MG63 (cell line): ENCODE results near the gene KCNK6. TPM values are rescaled to one million over a fixed set of nuclear protein-coding genes. Genes with fewer than 3 reads are reported as not detected.

ENCODE experiments used
- DNase-seq: peaks from one replicate; pipeline ENCODE4 v3.0.0-alpha.2; 2020
- H3K27me3 ChIP-seq: fragments of 250-450 bp; sonication (Bioruptor Pico); 2 replicates; pipeline ENCODE4 v1.5.1; 2020; ENCODE audit warnings: mild to moderate bottlenecking, moderate library complexity
- H3K36me3 ChIP-seq: fragments of 250-450 bp; sonication (Bioruptor Pico); 2 replicates; pipeline ENCODE4 v1.5.1; 2020; ENCODE audit warnings: mild to moderate bottlenecking, moderate library complexity
- H3K4me3 ChIP-seq: fragments of 250-450 bp; sonication (Bioruptor Pico); 2 replicates; pipeline ENCODE4 v1.5.1; 2020; ENCODE audit warnings: mild to moderate bottlenecking, moderate library complexity
- H3K9me3 ChIP-seq: fragments of 250-450 bp; sonication (Bioruptor Pico); 2 replicates; pipeline ENCODE4 v1.5.1; 2020; ENCODE audit warnings: mild to moderate bottlenecking, moderate library complexity
- total RNA-seq: library from RNA; depleted of rRNA; stranded (reverse); fragments of >200 nt; shearing (Covaris generic); gene quantifications from 2 replicates; pipeline ENCODE4 v1.2.3, GENCODE V29; 2014; ENCODE audit warnings: low replicate concordance

The KCNK6 gene
- total RNA-seq, 1 experiment from 2014 or later: 6.6 TPM

DNA sequence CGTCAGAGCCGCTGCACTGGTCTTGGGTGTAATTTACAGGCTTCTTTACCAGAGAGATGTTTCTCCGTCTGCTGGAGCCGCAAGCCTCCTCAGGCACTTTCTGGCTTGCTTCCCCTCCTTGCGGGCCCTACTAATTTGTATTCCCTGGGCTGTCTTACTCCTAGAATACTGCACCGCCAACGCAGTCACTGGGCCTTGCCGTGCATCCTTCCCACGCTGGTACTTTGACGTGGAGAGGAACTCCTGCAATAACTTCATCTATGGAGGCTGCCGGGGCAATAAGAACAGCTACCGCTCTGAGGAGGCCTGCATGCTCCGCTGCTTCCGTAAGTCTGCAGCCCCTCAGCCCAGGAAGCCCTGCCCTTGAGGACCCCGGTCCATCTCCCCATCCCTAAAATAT is 29.7 kb upstream of the KCNK6 start:
- no peaks in the 10 kb centered on the region for H3K9me3 ChIP-seq
- no peaks in the 10 kb centered on the region for H3K36me3 ChIP-seq
- no peak for DNase-seq
- H3K4me3 ChIP-seq: no peak overlapping the region
- no peaks in the 10 kb centered on the region for H3K27me3 ChIP-seq

GRCh38 chr19:38290631-38291147 is 29.0 kb upstream of the KCNK6 start:
- Histone ChIP-seq H3K9me3 (no peaks in the 10 kb centered on the region), H3K36me3 (no peaks in the 10 kb centered on the region), H3K4me3 (no peak overlapping the region), H3K27me3 (no peaks in the 10 kb centered on the region)
- DNase-seq: peak; percentile 99

DNA sequence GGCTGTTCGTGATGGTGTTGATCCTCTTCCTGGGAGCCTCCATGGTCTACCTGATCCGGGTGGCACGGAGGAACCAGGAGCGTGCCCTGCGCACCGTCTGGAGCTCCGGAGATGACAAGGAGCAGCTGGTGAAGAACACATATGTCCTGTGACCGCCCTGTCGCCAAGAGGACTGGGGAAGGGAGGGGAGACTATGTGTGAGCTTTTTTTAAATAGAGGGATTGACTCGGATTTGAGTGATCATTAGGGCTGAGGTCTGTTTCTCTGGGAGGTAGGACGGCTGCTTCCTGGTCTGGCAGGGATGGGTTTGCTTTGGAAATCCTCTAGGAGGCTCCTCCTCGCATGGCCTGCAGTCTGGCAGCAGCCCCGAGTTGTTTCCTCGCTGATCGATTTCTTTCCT is 27.8 kb upstream of the KCNK6 start:
- H3K9me3 ChIP-seq: no peaks in the 10 kb centered on the region
- DNase-seq: no peak
- H3K4me3 ChIP-seq: no peak overlapping the region
- no peaks in the 10 kb centered on the region for H3K27me3 ChIP-seq
- H3K36me3 ChIP-seq: no peaks in the 10 kb centered on the region

DNA sequence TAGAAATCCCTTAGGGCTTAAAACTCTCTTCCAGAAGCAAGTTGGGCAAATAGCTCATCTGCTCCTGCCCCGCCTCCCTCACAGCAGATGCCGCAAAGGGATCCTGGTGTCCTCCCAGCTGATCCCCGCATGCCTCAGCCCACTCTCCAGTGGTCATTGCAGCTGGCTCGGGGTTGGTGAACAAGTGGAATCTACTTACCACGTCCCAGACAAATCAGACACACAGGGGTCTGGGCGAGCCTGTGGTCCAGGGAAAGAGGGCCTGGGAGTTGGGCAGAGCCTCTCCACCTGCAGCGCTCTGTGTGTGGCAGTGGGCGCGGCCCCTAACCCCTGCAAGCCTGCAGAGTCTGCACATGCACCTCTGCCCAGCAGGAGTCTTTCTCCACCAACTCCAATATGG is 26.4 kb upstream of the KCNK6 start:
- no peak for DNase-seq
- no peak overlapping the region for H3K4me3 ChIP-seq
- H3K27me3 ChIP-seq: no peaks in the 10 kb centered on the region
- H3K36me3 ChIP-seq: no peaks in the 10 kb centered on the region
- no peaks in the 10 kb centered on the region for H3K9me3 ChIP-seq

DNA sequence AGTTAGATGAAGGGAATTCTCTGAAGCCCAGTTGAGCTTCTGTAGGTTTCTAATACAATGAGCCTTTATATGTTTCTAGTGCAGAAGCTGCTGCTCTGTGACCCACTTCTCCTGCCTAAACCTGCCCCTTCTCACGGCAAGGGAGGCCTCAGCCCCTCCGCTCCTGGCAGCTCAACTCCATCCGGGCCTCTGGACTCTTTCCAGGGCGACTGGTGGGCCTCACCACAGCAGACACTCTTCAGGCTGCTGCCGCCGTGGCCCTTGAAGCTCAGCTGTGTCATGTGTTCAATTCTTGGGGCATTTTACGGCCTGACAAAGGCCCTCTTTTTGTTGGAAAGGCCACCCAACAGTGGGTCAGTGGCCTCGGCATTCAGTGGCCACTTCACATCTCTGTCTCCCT is 25.6 kb upstream of the KCNK6 start:
- H3K9me3 ChIP-seq: no peaks in the 10 kb centered on the region
- no peaks in the 10 kb centered on the region for H3K27me3 ChIP-seq
- no peak for DNase-seq
- H3K4me3 ChIP-seq: no peak overlapping the region
- no peaks in the 10 kb centered on the region for H3K36me3 ChIP-seq

DNA sequence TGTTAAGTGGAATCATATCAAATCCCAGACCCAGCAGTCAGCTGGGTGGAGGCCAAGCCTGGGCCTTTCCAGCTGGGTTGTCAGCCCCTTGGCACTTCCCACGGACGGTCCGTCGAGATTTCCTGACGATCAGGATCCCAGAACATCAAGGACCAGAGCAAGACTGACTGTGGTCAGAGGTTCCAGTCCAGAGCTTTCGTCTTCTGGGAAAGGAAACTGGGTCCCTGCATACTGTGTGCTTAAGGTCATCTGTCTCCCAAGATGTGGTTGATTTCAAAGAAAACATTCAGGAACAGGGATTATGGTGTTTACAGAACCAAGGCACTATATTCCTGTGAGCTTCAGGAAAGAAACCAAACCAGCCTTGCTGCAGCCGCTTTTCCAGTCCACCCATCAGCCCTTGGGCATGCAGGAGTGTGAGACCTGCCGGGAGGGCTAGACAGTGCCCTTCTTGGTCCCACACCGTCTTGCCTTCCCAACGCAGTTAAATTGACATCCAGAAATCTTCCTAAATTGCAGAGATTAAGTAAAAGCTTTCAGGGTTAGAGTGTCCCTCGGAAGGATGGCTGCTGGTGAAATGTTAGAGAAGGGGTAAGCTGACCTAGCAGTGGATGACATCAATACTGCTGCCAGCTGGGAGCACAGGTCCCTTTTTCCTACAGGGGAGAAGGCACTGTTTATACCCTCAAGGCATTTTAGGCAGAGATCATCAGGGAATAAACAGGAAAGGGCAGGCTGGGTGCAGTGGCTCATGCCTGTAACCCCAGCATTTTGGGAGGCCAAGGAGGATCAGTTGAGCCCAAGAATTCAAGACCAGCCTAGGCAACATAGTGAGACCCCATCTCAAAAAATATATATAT is 20.6 kb upstream of the KCNK6 start:
- peak; percentile 90 for DNase-seq

GRCh38 chr19:38303517-38304351 is 15.9 kb upstream of the KCNK6 start, which contains the start of gene C19orf33:
Gene C19orf33 (plus strand): TSS chr19:38304251. CDS start chr19:38304262, 11 bp downstream.
- no peak within 1 kb of the TSS for H3K4me3 ChIP-seq
- no peak for DNase-seq
- no peaks in the 10 kb centered on the region for H3K27me3 ChIP-seq
- no peaks in the 10 kb centered on the region for H3K9me3 ChIP-seq
- peaks cover 57% of the 10 kb centered on the region for H3K36me3 ChIP-seq

More for the DNA sequence above, 20.6 kb upstream of the KCNK6 start:
- Histone ChIP-seq H3K9me3 (no peaks in the 10 kb centered on the region), H3K4me3 (no peak overlapping the region), H3K27me3 (no peaks in the 10 kb centered on the region), H3K36me3 (peaks cover 12% of the 10 kb centered on the region)

GRCh38 chr19:38304352-38304865 is 15.2 kb upstream of the KCNK6 start:
- no peaks in the 10 kb centered on the region for H3K9me3 ChIP-seq
- DNase-seq: no peak
- H3K36me3 ChIP-seq: peaks cover 61% of the 10 kb centered on the region
- H3K27me3 ChIP-seq: no peaks in the 10 kb centered on the region
- no peak overlapping the region for H3K4me3 ChIP-seq

GRCh38 chr19:38304866-38305429 is 14.7 kb upstream of the KCNK6 start:
- Histone ChIP-seq H3K9me3 (no peaks in the 10 kb centered on the region), H3K4me3 (no peak overlapping the region), H3K36me3 (peaks cover 61% of the 10 kb centered on the region), H3K27me3 (no peaks in the 10 kb centered on the region)
- DNase-seq: no peak

DNA sequence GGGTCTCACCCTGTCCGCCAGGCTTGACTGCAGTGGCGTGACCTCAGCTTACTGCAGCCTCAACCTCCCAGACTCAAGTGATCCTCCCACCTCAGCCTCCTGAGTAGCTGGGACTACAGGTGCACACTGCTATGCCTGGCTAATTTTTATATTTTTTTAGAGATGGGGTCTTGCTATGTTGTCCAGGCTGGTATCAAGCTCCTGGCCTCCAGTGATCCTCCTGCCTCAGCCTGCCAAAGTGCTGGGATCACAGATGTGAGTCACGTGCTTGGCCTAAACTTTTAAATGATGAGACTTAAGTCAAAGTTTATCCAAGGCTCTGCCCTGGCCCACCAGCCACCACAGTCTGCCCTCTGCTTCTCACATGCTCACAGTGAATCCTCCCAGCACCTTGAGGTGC is 13.4 kb upstream of the KCNK6 start:
- H3K27me3 ChIP-seq: no peaks in the 10 kb centered on the region
- H3K4me3 ChIP-seq: no peak overlapping the region
- H3K36me3 ChIP-seq: peaks cover 61% of the 10 kb centered on the region
- DNase-seq: no peak
- no peaks in the 10 kb centered on the region for H3K9me3 ChIP-seq

GRCh38 chr19:38307076-38307475 is 12.6 kb upstream of the KCNK6 start:
- peaks cover 64% of the 10 kb centered on the region for H3K36me3 ChIP-seq
- no peak overlapping the region for H3K4me3 ChIP-seq
- DNase-seq: no peak
- H3K9me3 ChIP-seq: no peaks in the 10 kb centered on the region
- H3K27me3 ChIP-seq: no peaks in the 10 kb centered on the region

DNA sequence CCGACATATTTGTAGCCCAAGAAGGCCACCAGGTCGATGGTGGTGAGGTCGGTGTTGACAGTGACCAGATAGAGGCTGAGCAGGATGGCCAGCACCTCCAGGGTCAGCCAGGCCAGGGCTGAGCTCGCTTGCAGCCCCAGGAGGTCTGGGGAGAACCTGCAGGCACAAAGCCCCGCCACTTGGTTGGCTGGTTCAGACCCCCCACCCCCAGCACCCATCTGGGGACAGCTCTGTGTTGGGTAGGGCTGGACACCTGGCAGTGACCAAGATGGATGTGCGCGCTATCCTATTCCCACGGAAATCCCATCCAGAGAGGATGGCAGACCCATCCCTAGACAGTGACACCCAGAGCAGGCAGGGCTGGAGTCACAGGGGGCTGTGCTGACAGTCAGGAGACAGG is 12.0 kb upstream of the KCNK6 start:
- no peaks in the 10 kb centered on the region for H3K9me3 ChIP-seq
- H3K4me3 ChIP-seq: no peak overlapping the region
- H3K27me3 ChIP-seq: no peaks in the 10 kb centered on the region
- H3K36me3 ChIP-seq: peaks cover 62% of the 10 kb centered on the region
- DNase-seq: no peak

DNA sequence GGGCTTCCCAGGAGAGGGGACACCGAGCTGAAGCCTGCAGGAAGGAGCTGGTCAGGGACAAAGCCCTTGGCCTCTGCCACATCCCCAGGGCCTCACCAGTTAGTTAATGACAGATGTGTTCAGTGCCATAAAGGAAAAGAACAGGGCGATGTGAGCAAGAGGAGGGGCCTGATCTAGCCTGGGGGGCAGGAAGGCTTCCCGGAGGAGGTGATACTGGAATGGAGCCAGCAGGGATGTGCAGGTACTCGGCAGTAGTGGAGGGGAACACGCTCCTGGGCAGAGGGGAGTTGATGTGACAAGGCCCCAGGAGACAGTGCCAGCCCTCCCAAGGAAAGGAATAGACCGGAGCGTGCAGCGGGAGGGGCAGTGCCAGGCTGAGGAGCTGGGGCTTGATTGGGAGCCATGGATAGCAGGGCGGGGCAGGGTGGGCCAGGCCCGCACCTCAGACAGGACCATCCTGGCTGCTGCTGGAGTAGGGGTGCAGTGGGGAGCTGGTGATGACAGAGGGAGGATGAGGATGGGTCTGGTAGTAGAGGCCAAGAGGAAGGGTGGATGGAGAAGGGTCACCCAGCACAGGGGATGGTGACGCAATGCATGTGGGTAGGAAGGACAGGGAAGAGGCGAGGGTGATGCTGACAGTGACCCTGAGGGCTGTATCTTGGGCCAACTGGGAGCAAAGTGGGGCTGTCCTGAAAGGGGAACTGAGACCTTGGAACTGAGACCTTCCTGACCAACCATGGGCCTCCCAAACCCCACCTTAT is 11.5 kb upstream of the KCNK6 start:
- Histone ChIP-seq H3K27me3 (no peaks in the 10 kb centered on the region), H3K36me3 (peaks cover 60% of the 10 kb centered on the region), H3K4me3 (no peak overlapping the region), H3K9me3 (no peaks in the 10 kb centered on the region)
- DNase-seq: no peak

GRCh38 chr19:38308926-38309614 is 10.6 kb upstream of the KCNK6 start:
- H3K27me3 ChIP-seq: no peaks in the 10 kb centered on the region
- DNase-seq: no peak
- no peaks in the 10 kb centered on the region for H3K9me3 ChIP-seq
- no peak overlapping the region for H3K4me3 ChIP-seq
- H3K36me3 ChIP-seq: peaks cover 57% of the 10 kb centered on the region

GRCh38 chr19:38309615-38310278 is 9.9 kb upstream of the KCNK6 start:
- DNase-seq: no peak
- Histone ChIP-seq H3K9me3 (no peaks in the 10 kb centered on the region), H3K27me3 (no peaks in the 10 kb centered on the region), H3K36me3 (peaks cover 51% of the 10 kb centered on the region), H3K4me3 (no peak overlapping the region)
